Mesenchymal stem cell (in vitro differentiated cells and primary cell): ENCODE data around the gene PRKCQ.

Experiments used
- DNase-seq: peaks from one replicate; pipeline ENCODE4 v3.0.0-alpha.2; 2013
- H2AFZ ChIP-seq: one replicate; pipeline ENCODE4 v1.6.1; 2013; ENCODE audit warnings: low read depth, mild to moderate bottlenecking, control low read depth, inconsistent platforms, low read length, moderate library complexity
- H2AK5ac ChIP-seq: 2 replicates; pipeline ENCODE4 v1.6.1; 2013; ENCODE audit warnings: low read length, moderate library complexity, mild to moderate bottlenecking, inconsistent platforms; ENCODE audit not compliant: severe bottlenecking
- H2BK120ac ChIP-seq: one replicate; pipeline ENCODE4 v1.6.1; 2013; ENCODE audit warnings: low read depth, mild to moderate bottlenecking, inconsistent platforms, low read length, moderate library complexity
- H2BK12ac ChIP-seq, 2 experiments: one replicate each; pipeline ENCODE4 v1.6.1; 2013; ENCODE audit warnings: inconsistent platforms in 2 of 2, low read length in 2 of 2, mild to moderate bottlenecking in 2 of 2, moderate library complexity in 2 of 2, control low read depth in 1 of 2
- H2BK15ac ChIP-seq: one replicate; pipeline ENCODE4 v1.6.1; 2013; ENCODE audit warnings: mild to moderate bottlenecking, low read depth, inconsistent platforms; ENCODE audit not compliant: poor library complexity, severe bottlenecking
- H2BK5ac ChIP-seq: 2 replicates; pipeline ENCODE4 v1.6.1; 2013; ENCODE audit warnings: low read depth, mild to moderate bottlenecking, low read length, control low read depth, inconsistent platforms; ENCODE audit not compliant: poor library complexity, severe bottlenecking
- H3K14ac ChIP-seq, 2 experiments: one replicate each; pipeline ENCODE4 v1.6.1; 2013; ENCODE audit warnings: inconsistent platforms in 2 of 2, low read length in 2 of 2, control low read depth in 1 of 2, mild to moderate bottlenecking in 1 of 2, moderate library complexity in 1 of 2
- H3K18ac ChIP-seq, 2 experiments: one replicate each; pipeline ENCODE4 v1.6.1; 2013; ENCODE audit warnings: inconsistent platforms in 2 of 2, low read length in 2 of 2, control low read depth in 1 of 2, low read depth in 1 of 2, mild to moderate bottlenecking in 1 of 2
- H3K23ac ChIP-seq, 2 experiments: one replicate each; pipeline ENCODE4 v1.6.1; 2013; ENCODE audit warnings: inconsistent platforms in 2 of 2, low read length in 2 of 2, mild to moderate bottlenecking in 2 of 2, moderate library complexity in 2 of 2, control low read depth in 1 of 2
- H3K27ac ChIP-seq: 2 replicates; pipeline ENCODE4 v1.5.1; 2013; ENCODE audit warnings: mild to moderate bottlenecking, moderate library complexity, low read length, control low read depth, inconsistent platforms; ENCODE audit not compliant: poor library complexity, severe bottlenecking
- H3K27me3 ChIP-seq, 2 experiments: 2 replicates each; pipeline versions ENCODE4 v1.6.1 to v1.7.0; 2013; ENCODE audit warnings: low read length in 2 of 2, mild to moderate bottlenecking in 2 of 2, moderate library complexity in 2 of 2, control low read depth in 1 of 2, inconsistent platforms in 1 of 2; ENCODE audit not compliant: control insufficient read depth in 1 of 2, insufficient read depth in 1 of 2
- H3K36me3 ChIP-seq, 2 experiments: 2 replicates each; pipeline versions ENCODE4 v1.6.1 to v1.7.0; 2013; ENCODE audit warnings: low read length in 2 of 2, control low read depth in 1 of 2, inconsistent platforms in 1 of 2, low read depth in 1 of 2, mild to moderate bottlenecking in 1 of 2; ENCODE audit not compliant: insufficient read depth in 2 of 2, control insufficient read depth in 1 of 2
- H3K4ac ChIP-seq, 2 experiments: one replicate each; pipeline ENCODE4 v1.6.1; 2013; ENCODE audit warnings: inconsistent platforms in 2 of 2, low read length in 2 of 2, mild to moderate bottlenecking in 2 of 2, moderate library complexity in 2 of 2, control low read depth in 1 of 2, low read depth in 1 of 2
- H3K4me1 ChIP-seq: 2 replicates; pipeline ENCODE4 v1.6.1; 2013; ENCODE audit warnings: low read depth, low read length, control low read depth; ENCODE audit not compliant: control insufficient read depth, insufficient read depth
- H3K4me2 ChIP-seq: 2 replicates; pipeline ENCODE4 v1.6.1; 2013; ENCODE audit warnings: low read length, mild to moderate bottlenecking, inconsistent platforms; ENCODE audit not compliant: poor library complexity, severe bottlenecking
- H3K4me3 ChIP-seq, 2 experiments: 2 replicates each; pipeline versions ENCODE4 v1.5.1 to v1.7.0; 2013; ENCODE audit warnings: low read length in 2 of 2, mild to moderate bottlenecking in 2 of 2, control low read depth in 1 of 2, low read depth in 1 of 2; ENCODE audit not compliant: insufficient read depth in 1 of 2
- H3K79me1 ChIP-seq: replicated peaks from 2 replicates; pipeline ENCODE4 v1.6.1; 2013; ENCODE audit warnings: mild to moderate bottlenecking, control low read depth, low read length, inconsistent platforms; ENCODE audit not compliant: poor library complexity, severe bottlenecking
- H3K9ac ChIP-seq: 2 replicates; pipeline ENCODE4 v1.7.0; 2013; ENCODE audit warnings: mild to moderate bottlenecking, low read length, moderate library complexity
- H3K9me3 ChIP-seq: 2 replicates; pipeline ENCODE4 v1.7.0; 2013; ENCODE audit warnings: mild to moderate bottlenecking, low read length; ENCODE audit not compliant: control insufficient read depth
- H4K8ac ChIP-seq: one replicate; pipeline ENCODE4 v1.6.1; 2013; ENCODE audit warnings: inconsistent platforms, mild to moderate bottlenecking, low read length, moderate library complexity
- H4K91ac ChIP-seq: one replicate; pipeline ENCODE4 v1.6.1; 2013; ENCODE audit warnings: mild to moderate bottlenecking, low read length, inconsistent platforms
- WGBS: methylation state at CpG from one replicate; pipeline ENCODE4 v1.1.7; 2013; ENCODE audit warnings: mixed read lengths; 5-methylcytosine and 5-hydroxymethylcytosine counted together

The PRKCQ gene

DNA sequence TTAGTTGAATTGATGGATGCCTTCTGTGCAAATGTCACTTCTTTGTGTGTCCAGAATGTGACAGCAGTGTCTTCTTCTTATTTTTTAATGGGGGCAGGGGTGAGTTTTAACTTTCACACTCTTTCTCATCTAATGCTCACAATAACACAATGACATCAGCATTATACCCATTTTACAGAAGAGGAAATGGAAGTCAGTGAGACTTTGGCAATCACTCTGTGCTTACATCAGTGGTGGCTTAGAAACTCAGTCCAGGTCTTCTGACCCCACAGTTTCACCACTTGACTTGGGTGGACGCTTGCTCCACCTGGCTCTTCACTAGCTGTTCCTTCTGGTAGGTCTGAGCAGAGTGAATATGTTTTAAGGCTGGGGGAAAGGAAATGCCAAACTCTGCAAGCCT is 124.0 kb downstream of the PRKCQ start:
- H2BK12ac ChIP-seq: no peak overlapping the region

DNA sequence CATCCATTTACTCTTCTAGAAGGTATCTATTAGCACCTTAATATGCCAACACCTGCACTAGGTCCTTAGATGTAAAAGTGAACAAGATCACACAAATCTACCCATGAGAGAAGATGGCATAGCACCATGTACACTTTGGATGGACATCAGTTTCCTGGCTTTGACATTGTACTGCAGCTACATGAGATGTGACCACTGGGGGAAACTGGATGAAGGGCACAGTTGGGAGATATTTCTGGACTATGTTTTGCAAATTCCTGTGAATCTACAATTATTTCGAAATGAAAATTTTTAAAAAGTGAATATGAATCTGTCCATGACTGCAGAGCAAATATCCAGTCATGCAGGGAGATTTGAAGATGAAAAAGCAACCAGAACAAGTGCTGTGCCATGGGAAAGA is 124.5 kb downstream of the PRKCQ start:
- Histone ChIP-seq H2AK5ac (no peak overlapping the region), H3K4me3 (no peak overlapping the region), H2BK12ac (no peak overlapping the region), H2BK15ac (no peak overlapping the region), H3K9ac (no peak overlapping the region), H3K18ac (no peak overlapping the region), H2BK120ac (no peak overlapping the region), H3K27me3 (no peaks in the 10 kb centered on the region), H3K79me1 (no peaks in the 10 kb centered on the region), H4K8ac (no peak overlapping the region), H3K14ac (no peak overlapping the region), H4K91ac (no peak overlapping the region), H2BK5ac (no peak overlapping the region), H3K4ac (no peak overlapping the region), H3K23ac (no peak overlapping the region), H3K27ac (no peak overlapping the region), H3K9me3 (peaks cover 12% of the 10 kb centered on the region), H3K4me1 (no peaks in the 10 kb centered on the region), H2AFZ (no peak overlapping the region), H3K36me3 (no peaks in the 10 kb centered on the region), H3K4me2 (no peak overlapping the region)
- 65% methylated on average over 1 of the region's 1 CpG for WGBS
- no peak for DNase-seq

More for the DNA sequence above, 124.0 kb downstream of the PRKCQ start:
- no peak for DNase-seq
- no peak overlapping the region for H2AFZ ChIP-seq
- H3K4me2 ChIP-seq: no peak overlapping the region
- no peaks in the 10 kb centered on the region for H3K36me3 ChIP-seq
- H2AK5ac ChIP-seq: no peak overlapping the region
- H2BK5ac ChIP-seq: no peak overlapping the region
- no peak overlapping the region for H3K4ac ChIP-seq
- no peak overlapping the region for H3K9ac ChIP-seq
- peaks cover 12% of the 10 kb centered on the region for H3K9me3 ChIP-seq
- no peaks in the 10 kb centered on the region for H3K27me3 ChIP-seq
- no peak overlapping the region for H4K8ac ChIP-seq
- no peak overlapping the region for H3K18ac ChIP-seq
- H3K14ac ChIP-seq: no peak overlapping the region
- no peak overlapping the region for H2BK120ac ChIP-seq
- no peak overlapping the region for H3K4me3 ChIP-seq
- no peak overlapping the region for H4K91ac ChIP-seq
- H3K27ac ChIP-seq: no peak overlapping the region
- no peak overlapping the region for H3K23ac ChIP-seq
- no CpG with 5 or more reads among the region's 1 CpG for whole genome bisulfite sequencing
- H3K79me1 ChIP-seq: no peaks in the 10 kb centered on the region
- H2BK15ac ChIP-seq: no peak overlapping the region
- no peaks in the 10 kb centered on the region for H3K4me1 ChIP-seq

DNA sequence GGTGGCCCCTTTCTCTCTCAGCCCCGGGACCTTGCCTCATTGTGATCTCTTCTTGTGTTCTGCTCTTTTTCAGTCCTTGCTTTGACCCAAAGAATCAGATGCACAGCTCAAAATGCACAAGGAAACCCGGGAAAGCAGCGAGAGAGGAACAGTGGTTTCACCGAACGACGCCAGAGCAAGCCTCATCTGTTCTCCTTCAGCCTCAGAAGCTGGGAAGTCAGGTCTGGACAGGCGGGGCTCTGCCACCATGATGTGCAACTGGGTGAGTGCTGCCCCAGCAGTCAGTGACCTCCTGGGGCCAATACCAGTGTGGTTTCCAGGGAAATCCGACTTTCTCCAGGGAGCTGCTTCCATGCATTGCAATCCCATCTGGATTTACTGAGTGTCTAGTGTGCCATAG is 133.4 kb downstream of the PRKCQ start:
- H2BK12ac ChIP-seq: no peak overlapping the region
- H2AFZ ChIP-seq: no peak overlapping the region
- no peak overlapping the region for H3K9ac ChIP-seq
- no peak overlapping the region for H2BK120ac ChIP-seq
- no peak overlapping the region for H4K8ac ChIP-seq
- H3K4me2 ChIP-seq: no peak overlapping the region
- H2BK15ac ChIP-seq: no peak overlapping the region
- no peaks in the 10 kb centered on the region for H3K36me3 ChIP-seq
- H3K27me3 ChIP-seq: peaks cover 0 to 17% of the 10 kb centered on the region in 2 experiments
- DNase-seq: no peak
- peaks cover 2% of the 10 kb centered on the region for H3K4me1 ChIP-seq
- H3K4ac ChIP-seq: no peak overlapping the region
- H4K91ac ChIP-seq: no peak overlapping the region
- H3K9me3 ChIP-seq: no peaks in the 10 kb centered on the region
- no peak overlapping the region for H3K23ac ChIP-seq
- H3K79me1 ChIP-seq: no peaks in the 10 kb centered on the region
- 87% methylated on average over 8 of the region's 8 CpGs for WGBS
- no peak overlapping the region for H2BK5ac ChIP-seq
- no peak overlapping the region for H3K18ac ChIP-seq
- no peak overlapping the region for H2AK5ac ChIP-seq
- H3K4me3 ChIP-seq: no peak overlapping the region
- H3K27ac ChIP-seq: no peak overlapping the region
- no peak overlapping the region for H3K14ac ChIP-seq

DNA sequence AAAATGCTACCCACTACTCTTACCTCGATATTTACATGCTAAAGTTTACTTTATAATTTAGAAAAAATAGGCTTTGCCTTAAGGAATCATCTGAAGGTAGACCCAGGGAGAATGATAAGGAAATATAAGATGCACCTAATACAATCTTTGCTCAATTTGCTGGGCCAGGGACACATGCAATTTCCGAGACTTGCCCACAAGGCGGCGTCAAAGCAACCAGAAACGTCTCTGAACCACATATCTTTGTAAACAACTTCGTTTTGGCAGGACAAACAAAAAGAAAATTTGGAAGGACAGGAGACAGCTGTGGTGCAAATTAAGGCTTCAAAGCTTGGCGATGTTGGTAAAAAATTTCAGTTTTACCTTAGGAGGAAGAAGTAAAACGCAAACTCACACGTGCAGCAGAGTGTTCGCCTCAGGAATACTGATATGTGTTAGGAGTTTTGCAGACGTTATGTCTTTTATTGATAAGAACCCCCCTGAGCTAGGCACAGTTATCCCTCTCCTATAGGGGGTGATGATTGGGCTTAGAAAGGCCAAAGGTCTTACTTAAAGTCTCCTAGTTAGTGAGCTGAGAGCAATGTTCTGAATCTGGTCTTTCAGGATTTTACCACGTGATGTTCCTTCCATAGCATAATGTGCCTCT is 134.3 kb downstream of the PRKCQ start:
- no peak overlapping the region for H3K4ac ChIP-seq
- no peaks in the 10 kb centered on the region for H3K9me3 ChIP-seq
- H2AK5ac ChIP-seq: no peak overlapping the region
- H3K4me3 ChIP-seq: no peak overlapping the region
- no peak overlapping the region for H3K23ac ChIP-seq
- H2BK12ac ChIP-seq: no peak overlapping the region
- no peak overlapping the region for H3K14ac ChIP-seq
- no peak overlapping the region for H2BK120ac ChIP-seq
- no peak overlapping the region for H3K9ac ChIP-seq
- H2AFZ ChIP-seq: no peak overlapping the region
- WGBS: 29% methylated on average over 8 of the region's 12 CpGs
- DNase-seq: peak; percentile 27
- no peak overlapping the region for H3K18ac ChIP-seq
- H3K4me2 ChIP-seq: no peak overlapping the region
- H3K36me3 ChIP-seq: no peaks in the 10 kb centered on the region
- H3K4me1 ChIP-seq: peaks cover 2% of the 10 kb centered on the region
- H4K8ac ChIP-seq: no peak overlapping the region
- H3K27me3 ChIP-seq: peaks cover 0 to 21% of the 10 kb centered on the region in 2 experiments
- no peak overlapping the region for H2BK5ac ChIP-seq
- no peak overlapping the region for H3K27ac ChIP-seq
- H4K91ac ChIP-seq: no peak overlapping the region
- H2BK15ac ChIP-seq: no peak overlapping the region
- H3K79me1 ChIP-seq: no peaks in the 10 kb centered on the region
